GM19468 (cell line): Measurements from ENCODE around the gene PER2.
"Not testable (repeated sequence)": the region's sequence is repeated elsewhere in the genome, so short reads cannot be mapped to it uniquely, and the experiment has no call there.

ENCODE experiments used
- ATAC-seq: cut with Tn5 transposase; IDR thresholded peaks from one replicate; pipeline ENCODE4 v1.9.1; 2021; ENCODE audit warnings: mild to moderate bottlenecking, moderate library complexity, moderate number of reproducible peaks; ENCODE audit not compliant: unreplicated experiment; ENCODE audit errors: extremely low read depth

The PER2 gene, protein sequence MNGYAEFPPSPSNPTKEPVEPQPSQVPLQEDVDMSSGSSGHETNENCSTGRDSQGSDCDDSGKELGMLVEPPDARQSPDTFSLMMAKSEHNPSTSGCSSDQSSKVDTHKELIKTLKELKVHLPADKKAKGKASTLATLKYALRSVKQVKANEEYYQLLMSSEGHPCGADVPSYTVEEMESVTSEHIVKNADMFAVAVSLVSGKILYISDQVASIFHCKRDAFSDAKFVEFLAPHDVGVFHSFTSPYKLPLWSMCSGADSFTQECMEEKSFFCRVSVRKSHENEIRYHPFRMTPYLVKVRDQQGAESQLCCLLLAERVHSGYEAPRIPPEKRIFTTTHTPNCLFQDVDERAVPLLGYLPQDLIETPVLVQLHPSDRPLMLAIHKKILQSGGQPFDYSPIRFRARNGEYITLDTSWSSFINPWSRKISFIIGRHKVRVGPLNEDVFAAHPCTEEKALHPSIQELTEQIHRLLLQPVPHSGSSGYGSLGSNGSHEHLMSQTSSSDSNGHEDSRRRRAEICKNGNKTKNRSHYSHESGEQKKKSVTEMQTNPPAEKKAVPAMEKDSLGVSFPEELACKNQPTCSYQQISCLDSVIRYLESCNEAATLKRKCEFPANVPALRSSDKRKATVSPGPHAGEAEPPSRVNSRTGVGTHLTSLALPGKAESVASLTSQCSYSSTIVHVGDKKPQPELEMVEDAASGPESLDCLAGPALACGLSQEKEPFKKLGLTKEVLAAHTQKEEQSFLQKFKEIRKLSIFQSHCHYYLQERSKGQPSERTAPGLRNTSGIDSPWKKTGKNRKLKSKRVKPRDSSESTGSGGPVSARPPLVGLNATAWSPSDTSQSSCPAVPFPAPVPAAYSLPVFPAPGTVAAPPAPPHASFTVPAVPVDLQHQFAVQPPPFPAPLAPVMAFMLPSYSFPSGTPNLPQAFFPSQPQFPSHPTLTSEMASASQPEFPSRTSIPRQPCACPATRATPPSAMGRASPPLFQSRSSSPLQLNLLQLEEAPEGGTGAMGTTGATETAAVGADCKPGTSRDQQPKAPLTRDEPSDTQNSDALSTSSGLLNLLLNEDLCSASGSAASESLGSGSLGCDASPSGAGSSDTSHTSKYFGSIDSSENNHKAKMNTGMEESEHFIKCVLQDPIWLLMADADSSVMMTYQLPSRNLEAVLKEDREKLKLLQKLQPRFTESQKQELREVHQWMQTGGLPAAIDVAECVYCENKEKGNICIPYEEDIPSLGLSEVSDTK (N-terminal part only)

DNA sequence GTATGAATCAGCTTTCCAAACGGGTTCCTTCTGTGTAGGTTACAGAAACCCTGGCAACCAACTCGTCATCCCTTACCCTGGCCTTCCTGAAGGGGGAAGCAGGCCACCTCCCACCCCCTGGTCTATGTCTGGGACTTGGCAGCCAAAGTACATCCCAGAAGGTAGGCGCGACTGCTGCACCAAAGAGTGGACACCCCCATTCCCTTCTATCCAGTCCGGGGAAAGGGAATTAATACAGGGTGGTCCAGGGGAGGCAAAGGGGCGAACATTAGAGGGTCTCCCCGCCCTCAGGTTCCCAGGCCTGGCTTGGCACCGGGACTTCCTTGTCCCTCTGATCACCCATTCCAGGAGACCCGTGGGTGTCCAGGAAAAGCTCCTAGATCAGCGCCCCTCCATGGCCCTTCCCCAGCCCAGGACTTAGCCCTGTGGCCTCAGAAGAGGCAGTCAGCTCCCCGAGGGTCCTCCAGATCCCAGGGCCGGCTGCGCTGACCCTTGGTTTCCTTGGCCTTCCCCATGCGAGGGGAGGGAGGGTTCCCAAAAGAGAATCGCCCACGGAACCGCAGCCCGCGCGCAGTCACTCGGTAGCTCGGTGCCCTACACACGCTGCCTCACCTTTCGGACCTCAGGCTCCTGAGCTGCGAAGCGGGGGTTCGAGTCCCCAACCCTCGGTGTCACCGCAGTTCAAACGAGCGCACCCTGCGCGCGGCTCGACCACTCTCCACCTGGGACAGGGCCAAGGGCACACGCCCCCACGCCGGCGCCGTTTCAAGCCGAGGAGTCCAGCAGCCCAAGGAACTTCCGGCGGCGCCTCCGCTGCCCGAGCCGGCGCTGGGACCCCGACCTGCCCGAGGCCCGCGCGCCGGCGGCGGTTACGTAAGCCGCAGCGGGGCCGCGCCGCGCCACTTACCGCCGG, at the start of gene PER2:
TSS of gene PER2 (minus strand) at position 874 of the 913 bp plus-strand sequence. CDS start 10,674 bp downstream, outside the sequence.
- peak; percentile 3 for ATAC-seq

DNA sequence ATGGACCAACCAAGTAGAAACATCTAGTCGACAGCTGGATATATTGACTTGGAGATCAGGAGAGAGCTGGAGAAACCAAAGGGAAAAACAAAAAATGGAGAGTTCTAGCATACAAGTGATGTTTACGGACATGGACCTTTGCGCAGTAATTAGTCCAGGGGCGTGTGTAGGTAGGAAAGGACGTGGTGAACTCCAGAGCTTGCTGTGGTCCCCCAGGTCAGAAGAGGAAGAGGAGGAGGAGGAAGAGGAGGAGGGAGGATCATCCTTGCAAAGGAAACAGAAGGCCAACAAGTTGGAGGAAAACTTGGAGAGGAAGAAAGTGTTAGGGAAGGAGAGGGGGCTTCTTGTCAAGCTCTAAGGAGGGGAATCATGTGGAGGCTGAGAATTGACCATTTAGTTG, 49.4 kb upstream of the PER2 start:
- ATAC-seq = no peak

DNA sequence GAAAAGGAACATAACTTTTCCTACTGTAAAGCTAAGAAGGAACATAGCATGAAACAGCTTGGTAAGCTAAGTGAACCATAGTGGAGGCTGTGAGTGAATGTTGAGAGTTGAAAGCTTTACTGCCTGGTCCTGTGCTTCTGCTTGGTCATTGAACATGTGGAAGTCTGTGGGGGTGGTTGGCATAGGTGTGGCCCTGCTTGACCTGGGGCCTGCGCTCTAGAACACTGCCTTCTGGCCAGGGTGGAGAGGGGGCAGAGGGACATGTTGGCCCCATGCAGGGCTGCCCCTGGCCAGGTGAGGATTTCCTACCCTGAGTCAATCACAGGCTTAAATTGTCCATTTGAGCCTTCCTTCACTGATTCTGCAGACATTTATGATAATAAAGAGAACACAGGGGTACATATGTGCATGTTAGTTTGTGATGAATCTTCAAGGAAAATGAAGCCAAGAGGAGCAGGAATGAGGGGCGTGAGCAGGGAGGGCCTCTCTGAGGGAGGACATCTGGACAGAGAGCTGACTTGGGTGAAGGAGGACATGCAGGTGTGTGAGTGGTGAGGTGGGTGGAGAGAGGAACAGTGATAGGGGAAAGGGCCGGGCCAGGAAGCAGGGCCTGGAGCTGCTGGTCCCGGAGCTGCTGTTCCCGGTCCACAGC, 48.5 kb upstream of the PER2 start:
- ATAC-seq = no peak

DNA sequence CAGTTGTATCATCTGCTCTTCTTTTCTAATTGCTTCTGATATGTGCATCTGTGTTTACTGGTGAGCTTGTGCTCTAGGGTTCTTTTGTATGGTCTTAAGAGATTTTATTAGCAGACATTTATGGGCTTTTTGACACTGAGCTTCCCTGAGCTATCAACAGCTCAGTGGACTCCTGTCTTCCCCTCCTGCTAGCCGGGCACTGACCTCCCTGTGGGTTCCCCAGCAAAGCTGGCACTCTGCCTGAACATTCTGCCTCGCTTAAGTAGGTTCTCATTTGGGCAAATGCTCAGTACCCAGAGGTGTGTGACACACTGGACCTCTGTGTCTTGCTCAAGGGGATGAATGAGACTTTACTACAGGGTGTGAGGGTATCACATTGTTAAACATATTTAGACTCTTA, 47.7 kb upstream of the PER2 start:
- ATAC-seq = no peak

DNA sequence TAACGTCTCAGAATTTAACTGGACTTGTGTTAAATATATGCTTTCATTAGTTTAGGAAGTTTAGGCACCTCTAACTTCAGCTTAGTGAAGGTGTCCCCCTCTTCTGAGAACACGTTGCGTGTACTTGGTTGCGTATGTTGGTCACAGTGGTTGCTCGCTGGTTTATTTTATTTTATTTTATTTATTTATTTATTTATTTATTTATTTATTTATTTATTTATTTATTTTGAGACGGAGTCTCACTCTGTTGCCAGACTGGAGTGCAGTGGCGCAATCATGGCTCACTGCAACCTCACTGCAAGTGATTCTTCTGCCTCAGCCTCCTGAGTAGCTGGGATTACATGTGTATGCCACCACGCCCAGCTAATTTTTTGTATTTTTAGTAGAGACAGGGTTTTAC, 47.2 kb upstream of the PER2 start:
- ATAC-seq = not testable (repeated sequence)

DNA sequence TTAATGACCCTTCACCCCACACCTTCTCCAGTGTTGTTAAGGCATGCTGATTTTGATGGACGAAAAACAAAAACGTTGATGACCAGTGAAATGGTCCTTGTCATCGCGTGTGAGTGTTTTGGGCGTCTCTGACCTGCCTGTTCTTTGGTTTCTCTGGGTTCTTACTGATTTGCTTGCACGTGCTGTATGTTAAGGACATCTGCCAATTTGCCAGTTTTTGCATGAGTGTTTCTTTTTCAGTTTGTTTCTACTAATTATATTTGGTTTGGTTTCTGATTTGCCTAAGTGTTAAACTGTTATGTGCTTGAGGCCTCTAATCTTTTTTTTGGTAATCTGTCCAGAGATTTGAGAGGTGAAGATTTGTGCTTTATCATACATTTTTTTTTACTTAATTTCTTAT, 46.5 kb upstream of the PER2 start:
- ATAC-seq = no peak

DNA sequence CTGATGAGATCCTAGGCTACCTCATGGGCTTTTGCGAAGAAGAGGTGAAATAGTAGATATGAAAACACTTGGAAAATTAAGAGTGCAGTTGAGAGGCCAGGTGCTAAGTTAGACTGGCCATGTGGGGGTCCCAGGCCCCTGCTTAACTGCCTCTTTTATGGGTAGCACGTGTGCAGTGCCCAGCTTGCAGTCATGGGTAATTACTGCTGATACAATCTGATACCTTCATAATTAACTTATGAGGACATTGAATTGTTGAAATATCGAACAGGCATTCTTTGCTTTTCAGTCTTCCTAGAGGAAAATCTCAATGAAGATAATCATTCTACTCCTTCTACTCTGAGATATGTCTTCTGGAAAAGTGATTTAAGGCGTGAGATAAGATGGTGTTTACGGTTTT, 43.5 kb upstream of the PER2 start:
- ATAC-seq = no peak

DNA sequence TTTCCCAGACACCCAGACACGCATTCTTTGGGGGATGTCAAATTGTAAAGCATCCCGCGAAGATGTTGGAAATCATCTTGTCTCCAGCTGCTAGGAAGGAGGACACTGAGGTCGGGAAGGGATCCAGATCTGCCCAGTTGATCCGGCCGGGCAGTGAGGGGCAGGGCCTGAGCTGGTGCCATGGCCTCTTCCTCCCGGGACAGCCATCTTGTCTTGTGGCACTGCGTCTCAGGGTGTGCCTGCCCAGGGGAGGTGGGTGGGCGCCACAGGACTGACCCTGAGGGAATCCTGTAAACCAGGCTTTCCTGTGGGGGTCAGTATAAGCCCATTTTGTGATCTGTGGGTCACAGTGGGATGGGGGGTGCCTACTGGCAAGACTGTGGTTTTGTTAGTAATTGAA, 42.0 kb upstream of the PER2 start:
- ATAC-seq = no peak

DNA sequence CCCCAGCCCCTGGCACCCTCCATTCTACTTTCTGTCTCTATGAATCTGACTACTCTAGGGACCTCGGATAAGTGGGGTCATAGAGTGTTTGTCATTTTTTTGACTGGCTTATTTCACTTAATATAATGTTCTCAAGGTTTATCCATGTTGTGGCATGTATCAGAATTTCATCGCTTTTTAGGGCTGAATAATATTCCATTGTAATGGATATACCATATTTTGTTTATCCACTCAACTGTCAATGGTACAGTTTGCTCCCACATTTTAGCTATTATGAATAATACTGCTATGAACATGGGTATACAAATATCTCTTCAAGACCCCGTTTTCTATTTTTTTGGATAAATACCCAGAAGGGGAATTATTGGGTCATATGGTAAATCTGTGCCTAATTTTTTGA, 39.3 kb upstream of the PER2 start:
- no peak for ATAC-seq

DNA sequence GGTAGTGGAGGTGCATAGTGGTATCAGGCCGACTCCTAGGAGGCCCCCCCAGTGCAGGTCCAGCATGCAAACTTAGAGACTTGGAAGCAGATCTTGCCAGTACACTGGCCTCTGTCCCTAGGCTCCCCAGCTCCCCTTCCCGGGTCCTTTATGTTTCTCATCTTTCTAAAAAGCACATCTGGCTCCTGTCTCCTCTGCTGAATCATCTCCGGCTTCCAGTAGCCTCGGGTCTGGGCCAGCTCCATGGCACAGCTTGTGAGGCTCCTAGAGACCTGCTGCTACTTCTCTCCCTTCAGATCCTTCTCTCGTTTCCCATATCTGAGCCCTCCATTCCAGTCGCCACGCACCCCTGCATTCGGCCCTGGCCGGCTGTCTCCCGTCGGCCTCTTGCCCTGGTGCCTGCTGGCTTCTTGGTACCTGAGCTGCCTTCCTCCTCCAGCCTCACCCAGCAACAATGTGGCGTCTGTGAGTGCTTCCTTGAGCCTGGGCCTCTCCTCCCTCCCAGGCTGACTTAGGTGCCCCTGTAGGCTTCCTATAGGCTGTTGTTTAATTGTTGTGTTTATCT, 38.5 kb upstream of the PER2 start:
- ATAC-seq = no peak

DNA sequence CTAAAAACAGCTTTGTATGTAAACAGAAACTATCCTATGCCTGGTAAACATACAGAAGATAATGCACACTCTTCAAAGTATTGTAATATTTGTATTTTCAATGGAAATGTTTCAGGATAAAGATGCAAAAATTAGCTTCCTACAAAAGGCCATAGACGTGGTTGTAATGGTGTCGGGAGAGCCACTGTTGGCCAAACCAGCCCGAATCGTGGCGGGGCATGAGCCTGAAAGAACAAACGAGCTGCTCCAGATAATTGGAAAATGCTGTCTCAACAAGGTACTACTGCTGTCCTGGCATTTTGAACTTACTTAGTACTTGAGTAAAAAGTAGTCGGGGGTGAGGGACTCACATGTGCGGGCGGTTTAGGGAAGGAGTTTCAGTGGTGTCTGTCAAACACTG, 37.3 kb upstream of the PER2 start:
- no peak for ATAC-seq

DNA sequence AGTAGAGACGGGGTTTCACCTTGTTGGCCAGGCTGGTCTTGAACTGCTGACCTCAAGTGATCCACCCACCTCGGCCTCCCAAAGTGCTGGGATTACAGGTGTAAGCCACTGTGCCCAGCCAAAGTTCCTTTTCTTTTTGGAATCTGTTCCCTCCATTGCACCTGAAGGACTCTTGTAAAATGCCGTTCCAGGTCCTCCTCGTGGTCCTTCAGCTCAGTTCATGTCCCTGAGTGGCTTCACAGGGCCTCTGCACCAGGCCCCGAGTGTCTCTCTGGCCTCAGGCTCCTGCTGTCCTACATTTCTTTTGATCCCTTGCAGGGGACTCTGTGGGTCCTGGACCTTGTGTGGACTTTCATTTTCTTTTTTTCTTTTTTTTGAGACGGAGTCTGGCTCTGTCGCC, 35.8 kb upstream of the PER2 start:
- ATAC-seq = not testable (repeated sequence)

DNA sequence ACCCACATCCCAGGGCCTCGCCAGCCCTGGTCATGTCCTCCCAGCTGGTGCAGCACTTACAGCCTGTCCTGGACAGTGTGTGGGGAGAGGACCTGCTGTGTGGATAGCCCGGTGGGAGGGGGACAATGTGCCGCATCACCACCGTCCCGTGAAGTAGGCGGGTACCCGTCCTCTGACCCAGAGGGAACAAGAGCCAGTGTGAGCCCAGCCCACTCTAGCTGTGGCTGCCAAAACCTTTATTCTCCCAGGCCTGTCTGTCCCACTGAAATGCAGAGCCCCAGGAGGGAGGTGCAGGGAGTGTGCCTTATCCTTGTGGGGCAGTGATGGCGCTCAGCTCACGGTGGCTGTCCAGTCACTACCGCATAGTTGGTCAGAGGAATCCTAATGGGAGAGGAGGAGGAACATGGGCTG, 33.6 kb upstream of the PER2 start:
- ATAC-seq = no peak

DNA sequence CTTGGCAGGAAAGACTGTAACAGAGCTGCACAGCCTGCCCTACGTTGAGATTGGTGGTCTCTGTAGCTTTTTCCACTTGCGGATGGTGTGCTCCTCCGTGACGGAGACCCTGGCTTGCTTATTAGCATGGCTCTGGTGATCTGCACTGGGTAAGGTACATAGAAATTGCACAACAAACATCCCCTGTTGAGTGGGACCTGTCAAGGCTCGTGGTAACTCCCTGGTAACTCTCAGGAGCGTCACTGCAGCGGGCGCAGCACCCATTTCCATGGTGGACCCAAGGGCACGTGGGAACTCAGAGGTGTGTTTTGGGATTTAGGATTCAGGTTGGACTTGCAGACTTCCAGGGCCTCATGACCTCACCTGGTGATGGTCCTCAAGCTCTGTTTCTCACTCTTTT, 33.1 kb upstream of the PER2 start:
- ATAC-seq = no peak

DNA sequence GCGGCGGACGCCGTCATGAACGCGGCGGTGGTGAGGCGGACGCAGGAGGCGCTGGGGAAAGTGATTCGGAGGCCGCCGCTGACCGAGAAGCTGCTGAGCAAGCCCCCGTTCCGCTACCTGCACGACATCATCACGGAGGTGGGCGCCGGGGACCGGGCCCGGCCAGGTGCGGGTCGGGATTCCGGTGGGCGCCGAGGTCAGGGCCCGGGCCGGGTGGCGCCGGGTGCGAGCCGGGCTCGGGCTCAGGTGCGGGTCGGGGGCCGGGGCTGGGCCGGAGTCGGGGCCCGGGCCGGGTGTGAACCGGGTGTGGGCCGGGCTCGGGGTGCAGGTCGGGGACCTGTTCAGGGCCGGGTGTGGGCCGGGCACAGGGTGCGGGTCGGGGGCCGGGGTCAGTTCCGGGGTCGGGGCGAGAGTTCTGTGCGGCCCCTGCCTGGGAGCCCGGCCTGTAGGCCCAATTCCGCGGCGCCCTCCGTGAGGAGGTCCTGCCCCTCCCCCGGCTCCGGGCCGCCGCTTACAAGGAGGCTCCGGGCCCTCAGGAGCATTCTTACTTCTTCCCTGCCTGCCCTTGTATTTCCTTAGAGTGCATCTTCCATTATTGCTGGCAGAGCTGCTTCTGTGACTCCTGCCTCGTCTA, 32.4 kb upstream of the PER2 start:
- peak; percentile 23 for ATAC-seq

DNA sequence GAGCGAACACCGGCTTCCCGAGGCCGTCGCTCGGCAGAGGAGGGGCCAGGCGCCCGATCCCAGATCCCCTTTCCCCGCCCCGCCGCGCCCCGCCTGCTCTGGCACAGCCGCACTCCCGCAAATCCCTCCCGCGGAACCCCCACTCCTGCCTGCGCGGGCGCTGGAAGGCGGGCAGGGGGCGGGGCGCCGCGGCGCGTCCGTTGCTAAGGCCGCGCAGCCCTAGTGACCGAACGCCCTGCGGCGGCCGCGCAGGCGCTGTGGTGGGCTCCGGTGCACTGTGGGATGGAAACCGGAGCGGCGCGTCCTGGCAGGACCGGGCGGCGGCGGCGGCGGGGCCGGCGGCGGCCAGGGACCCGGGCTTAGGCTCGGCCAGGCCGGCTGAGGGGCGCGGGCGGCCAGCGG, 31.8 kb upstream of the PER2 start, which contains the start of gene TRAF3IP1:
TSS of gene TRAF3IP1 (plus strand) at position 273 of the 402 bp plus-strand sequence. CDS start 145 bp downstream, outside the sequence.
- peak; percentile 92 for ATAC-seq

DNA sequence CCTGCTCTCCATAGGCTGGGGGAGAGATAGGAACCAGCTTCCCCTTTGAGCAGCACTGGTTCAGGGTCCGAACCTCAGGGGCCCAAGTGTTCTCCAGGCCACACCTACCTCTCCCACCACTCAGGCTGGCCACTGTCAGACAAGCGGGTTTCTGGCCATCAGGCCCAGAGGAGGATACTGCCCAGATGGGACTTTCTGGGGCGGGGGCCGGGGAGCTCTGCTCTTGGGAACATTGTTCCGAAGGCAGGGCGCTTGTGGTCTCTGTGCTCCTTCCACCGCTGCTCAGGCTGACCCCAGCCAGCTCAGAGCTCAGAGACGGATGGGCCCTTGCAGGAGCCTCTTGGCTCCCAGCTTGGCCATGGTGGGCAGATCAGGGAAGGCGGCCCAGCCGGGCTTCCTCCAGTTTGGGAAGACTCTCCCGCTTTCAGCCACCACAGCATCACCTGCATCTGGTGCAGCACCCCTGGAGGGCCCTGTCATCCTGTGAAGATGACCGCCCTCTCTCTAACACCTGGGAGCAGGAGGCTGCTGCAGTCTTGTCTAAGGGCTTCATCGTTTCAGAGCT, 26.7 kb upstream of the PER2 start:
- ATAC-seq = no peak

DNA sequence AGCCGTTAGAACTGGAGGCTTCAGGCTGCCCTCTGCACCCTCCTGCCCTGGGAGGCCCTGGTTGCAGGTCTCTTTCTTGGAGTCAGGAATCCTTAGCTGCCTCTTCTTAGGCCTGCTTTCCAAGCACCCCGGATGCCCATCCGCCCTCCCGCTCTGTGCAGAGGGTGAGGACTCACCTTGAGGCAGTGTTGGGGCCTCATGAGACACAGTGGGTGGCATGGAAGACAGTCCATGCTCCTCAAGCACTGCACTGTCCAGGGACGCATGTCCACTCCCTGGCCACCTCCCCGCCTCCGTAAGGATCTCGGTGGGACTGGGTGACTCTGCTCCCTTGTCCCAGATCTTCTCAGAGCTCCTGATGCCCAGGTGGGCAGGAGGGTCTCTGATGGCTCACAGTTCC, 26.2 kb upstream of the PER2 start:
- no peak for ATAC-seq
